Activated CD4-positive, CD25-positive, alpha-beta regulatory T cell treated with anti-CD3 and anti-CD28 coated beads, Interleukin-2, amount 50 U/mL, for 16 hours (primary cell): ENCODE measurements around the gene DEFB129.
"Not testable (repeated sequence)": the region's sequence is repeated elsewhere in the genome, so short reads cannot be mapped to it uniquely, and the experiment has no call there.

Source experiments
- DNase-seq: peaks from one replicate; pipeline ENCODE4 v3.0.0-alpha.2; 2020; ENCODE audit warnings: low read depth, low spot score

Gene DEFB129

GRCh38 chr20:253447-253846 is 26.4 kb downstream of the DEFB129 start:
- DNase-seq, result not testable (repeated sequence)

GRCh38 chr20:257419-257818 is 30.4 kb downstream of the DEFB129 start, which contains the start of gene DEFB132:
Gene DEFB132, plus strand, starts transcription at chr20:257724. Its CDS starts 55 bp downstream, at chr20:257779.
- no peak for DNase-seq

- no peak for DNase-seq
Observed at GRCh38 chr20:258269-258858, 31.3 kb downstream of the DEFB129 start.

GRCh38 chr20:258963-259362 is 31.9 kb downstream of the DEFB129 start:
- DNase-seq, result no peak

GRCh38 chr20:259981-260380 is 32.9 kb downstream of the DEFB129 start:
- DNase-seq, result no peak

- DNase-seq, result no peak
Observed at GRCh38 chr20:263701-264100, 36.6 kb downstream of the DEFB129 start.

GRCh38 chr20:266596-267562 is 39.8 kb downstream of the DEFB129 start:
- DNase-seq, result peak; percentile 79

- no peak for DNase-seq
Observed at GRCh38 chr20:270517-270916, 43.5 kb downstream of the DEFB129 start.

- no peak for DNase-seq
Observed at GRCh38 chr20:271069-271468, 44.0 kb downstream of the DEFB129 start.

DNA sequence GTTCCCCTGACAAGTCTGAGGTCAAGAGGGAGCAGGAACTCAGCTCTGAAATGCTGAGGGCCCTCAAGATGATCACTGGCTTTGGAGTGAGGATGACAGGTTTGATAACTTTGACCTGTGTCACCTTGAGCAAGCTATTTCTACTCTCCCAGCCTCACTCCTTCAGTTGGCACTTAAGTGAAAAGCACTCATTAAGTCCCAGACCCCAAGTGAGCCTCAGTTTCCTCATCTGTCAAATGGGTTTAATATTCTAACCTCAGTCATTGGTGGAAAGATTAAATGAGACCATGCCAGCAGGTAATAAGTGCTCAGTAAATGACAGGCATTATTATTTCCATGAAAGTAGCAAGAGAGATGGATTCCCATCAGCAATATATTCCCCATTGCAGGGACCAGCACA is 44.5 kb downstream of the DEFB129 start:
- DNase-seq, result no peak

GRCh38 chr20:272718-273117 is 45.7 kb downstream of the DEFB129 start:
- no peak for DNase-seq

DNA sequence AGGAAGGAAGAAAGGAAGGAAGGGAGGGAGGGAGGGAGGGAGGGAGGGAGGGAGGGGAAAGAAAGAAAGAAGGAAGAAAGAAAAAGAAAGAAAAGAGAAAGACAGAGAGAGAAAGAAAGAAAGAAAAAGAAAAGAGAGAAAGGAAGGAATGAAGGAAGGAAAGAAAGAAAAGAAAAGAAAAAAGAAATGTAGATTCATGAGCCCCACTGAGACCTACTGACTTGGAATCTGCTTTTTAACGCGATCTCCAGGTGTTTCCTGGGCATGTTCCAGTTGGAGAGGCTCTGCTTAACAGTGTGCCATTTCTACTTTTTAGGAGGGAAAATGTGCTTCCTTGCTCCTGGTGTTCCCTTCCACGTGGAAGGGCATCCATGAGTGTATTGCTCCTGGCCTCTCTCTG is 46.8 kb downstream of the DEFB129 start:
- DNase-seq, result no peak

- no peak for DNase-seq
Observed at GRCh38 chr20:275791-276190, 48.7 kb downstream of the DEFB129 start.

GRCh38 chr20:276620-277495 is 49.8 kb downstream of the DEFB129 start:
- no peak for DNase-seq

DNA sequence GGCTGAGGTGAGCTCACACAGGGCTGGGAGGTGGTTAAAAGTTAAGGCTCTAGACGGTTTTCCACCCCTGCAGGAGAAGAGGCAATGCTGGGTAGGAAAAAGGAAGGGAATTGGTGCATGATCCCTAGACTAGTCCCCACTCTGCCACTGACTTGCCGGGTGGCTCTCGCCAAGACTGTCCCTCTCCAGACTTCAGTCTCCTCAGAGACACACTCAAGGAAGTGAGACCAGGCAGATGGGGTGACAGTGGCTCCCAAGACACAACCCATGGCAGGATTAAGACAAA is 50.4 kb downstream of the DEFB129 start:
- DNase-seq, result no peak

GRCh38 chr20:278181-278580 is 51.1 kb downstream of the DEFB129 start:
- no peak for DNase-seq

DNA sequence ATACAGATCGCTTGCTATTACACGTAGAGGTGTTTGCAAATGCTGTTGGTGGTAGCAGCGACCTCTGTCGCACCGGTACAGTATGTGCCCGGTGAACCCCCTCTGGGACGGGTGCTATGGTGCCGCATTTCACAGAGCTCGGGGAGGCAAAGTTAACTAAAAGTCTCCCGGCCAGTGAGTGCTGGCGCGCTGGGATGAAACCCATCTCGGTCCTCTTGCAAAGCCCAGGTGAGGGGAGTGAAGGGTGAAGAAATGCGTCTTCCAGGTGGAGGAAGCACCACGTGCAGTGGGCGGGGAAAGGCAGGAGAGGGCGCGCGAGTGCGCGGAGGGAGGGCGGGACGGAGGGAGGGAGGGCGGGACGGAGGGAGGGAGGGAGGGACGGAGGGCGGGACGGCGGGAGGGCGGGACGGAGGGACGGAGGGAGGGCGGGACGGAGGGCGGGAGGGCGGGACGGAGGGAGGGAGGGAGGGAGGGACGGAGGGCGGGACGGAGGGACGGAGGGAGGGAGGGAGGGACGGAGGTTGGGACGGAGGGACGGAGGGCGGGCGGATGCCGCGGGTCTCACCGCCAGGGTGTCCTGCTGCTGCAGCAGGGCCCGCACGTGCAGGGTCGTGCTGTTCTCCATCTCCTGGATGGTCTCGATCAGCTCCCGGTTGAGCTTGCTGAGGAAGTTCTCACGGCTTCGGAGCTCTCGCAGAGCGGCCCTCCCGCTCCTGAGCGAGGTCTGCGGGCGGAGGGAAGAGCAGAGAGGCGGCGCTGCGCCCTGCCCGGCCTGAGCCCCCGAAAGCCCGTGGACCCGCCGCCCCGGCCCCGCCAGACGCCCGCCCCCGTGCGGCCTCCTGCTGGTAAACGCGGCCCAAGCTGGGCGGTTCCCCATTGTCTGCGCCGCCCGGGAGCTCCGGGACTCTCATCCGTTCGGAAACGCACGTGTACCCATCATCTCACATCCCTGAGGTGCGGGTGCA is 51.8 kb downstream of the DEFB129 start:
- no peak for DNase-seq
